K562 (cell line): ENCODE data around the gene APOM. TPM values are rescaled to one million over a fixed set of nuclear protein-coding genes. Genes with fewer than 3 reads are reported as not detected.
A peak's percentile ranks its signal among the peaks of the same experiment; 100 is the strongest.

Source experiments
- ARID3B ChIP-seq: fragments of 250-450 bp; sonication (Bioruptor Pico); IDR thresholded peaks from 2 replicates; pipeline ENCODE4 v1.4.0; 2020; ENCODE audit warnings: borderline replicate concordance
- ATF1 ChIP-seq, 2 experiments: fragments of 450-650 bp in 1 of 2; IDR thresholded peaks; 2 replicates each; pipeline ENCODE4 v1.6.1; 2016; ENCODE audit warnings: missing compliant biosample characterization in 1 of 2, missing genetic modification characterization in 1 of 2
- KDM5B ChIP-seq: fragments of 200-600 bp; sonication (generic); IDR thresholded peaks from 2 replicates; pipeline ENCODE4 v1.6.1; 2012; ENCODE audit warnings: low read depth, mild to moderate bottlenecking, moderate library complexity, low read length, control low read depth, inconsistent platforms; ENCODE audit not compliant: insufficient replicate concordance
- NFIX ChIP-seq: fragments of 250-450 bp; sonication (Bioruptor Pico); IDR thresholded peaks from 2 replicates; pipeline ENCODE4 v1.4.0; 2020; ENCODE audit warnings: low read depth, mild to moderate bottlenecking, moderate library complexity
- RERE ChIP-seq: sonication (generic); formaldehyde crosslinking; IDR thresholded peaks from 2 replicates; pipeline ENCODE4 v1.8.0; 2023; ENCODE audit warnings: missing genetic modification reagents, mild to moderate bottlenecking, borderline replicate concordance
- ZBTB9 ChIP-seq: fragments of 450-650 bp; formaldehyde crosslinking; IDR thresholded peaks from 2 replicates; pipeline ENCODE4 v1.4.0; 2020; ENCODE audit warnings: mild to moderate bottlenecking, moderate library complexity
- ZNF830 ChIP-seq: fragments of 250-450 bp; sonication (Bioruptor Pico); IDR thresholded peaks from 2 replicates; pipeline ENCODE4 v1.5.0; 2021; ENCODE audit warnings: mild to moderate bottlenecking
- polyA plus RNA-seq, 8 experiments: library from polyadenylated mRNA; depleted of rRNA in 4 of 8; stranded (reverse) in 5 of 8; unstranded in 3 of 8; fragments of >200 nt; fragmentation: Nextera tagmentation in 2 of 8; fragmentation: Illumina TruSeq in 1 of 8; extraction: Ambion mirVana in 2 of 8; extraction: Trizol in 1 of 8; gene quantifications; 2 replicates each; pipeline versions ENCODE4 v1.2.1 to v1.2.3, GENCODE V29; 2011 to 2014; ENCODE audit warnings: inconsistent platforms in 1 of 8, missing spikeins in 1 of 8
- total RNA-seq, 7 experiments: library from RNA; depleted of rRNA in 6 of 7; stranded (reverse); fragments of >200 nt in 6 of 7; fragmentation: Illumina TruSeq in 2 of 7; extraction: Trizol in 2 of 7; gene quantifications; 2 replicates each; pipeline versions ENCODE4 v1.2.1 to v1.2.3, GENCODE V29; 2011 to 2021; ENCODE audit warnings: low replicate concordance in 1 of 7
- TF ChIP-seq, protein P1 (sequence below): sonication (generic); formaldehyde crosslinking; IDR thresholded peaks from 2 replicates; pipeline ENCODE4 v1.8.1; 2023; ENCODE audit warnings: mild to moderate bottlenecking, missing genetic modification reagents

The APOM gene
- total and polyA plus RNA-seq, 9 of the 15 experiments (the other 6 are each of a cell fraction or from before 2014, with no cell fraction given): 5.7 to 24.3 (median 10.4) TPM

DNA sequence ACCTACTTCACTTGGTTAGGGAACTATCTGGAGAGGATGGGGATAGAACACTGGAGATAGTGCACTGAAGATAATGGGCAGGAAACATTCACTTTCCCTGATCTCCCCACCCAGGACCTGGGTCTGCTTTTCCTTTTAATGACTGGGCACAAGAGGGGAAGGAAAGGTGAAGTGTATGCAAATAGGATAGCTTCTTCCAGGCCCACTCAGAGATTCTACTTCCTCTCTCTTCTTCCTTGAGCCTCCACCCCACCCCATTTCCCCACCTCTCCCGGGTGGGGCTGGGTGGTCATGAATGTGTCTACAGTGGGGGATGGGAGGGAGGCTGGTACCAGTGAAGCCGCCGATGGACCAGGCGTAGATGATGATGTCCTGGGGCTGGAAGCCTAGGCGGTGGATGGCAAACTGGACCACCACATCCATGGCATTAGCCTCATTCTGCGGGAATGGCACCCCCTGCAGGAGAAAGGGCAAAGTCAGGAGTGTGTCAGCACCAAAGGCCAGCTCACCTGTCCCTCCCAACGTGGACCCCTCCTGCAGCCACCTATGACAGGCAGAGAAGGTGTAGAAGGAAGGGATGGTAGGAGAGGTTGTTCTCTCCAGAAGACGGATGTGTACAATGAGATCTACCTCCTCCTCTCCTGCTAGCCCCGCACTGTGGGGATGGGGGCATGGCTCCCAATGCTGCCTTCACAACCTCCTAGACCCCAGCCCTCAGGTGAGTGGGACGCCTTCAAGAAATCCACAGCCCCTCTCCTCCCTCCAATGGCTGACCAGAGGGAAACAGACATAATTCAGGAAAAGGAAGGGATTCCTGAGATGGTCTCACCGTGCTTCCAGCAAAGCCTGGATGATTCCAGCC, 33.8 kb downstream of the APOM start (continued):
- TF ChIP-seq, protein P1, sequence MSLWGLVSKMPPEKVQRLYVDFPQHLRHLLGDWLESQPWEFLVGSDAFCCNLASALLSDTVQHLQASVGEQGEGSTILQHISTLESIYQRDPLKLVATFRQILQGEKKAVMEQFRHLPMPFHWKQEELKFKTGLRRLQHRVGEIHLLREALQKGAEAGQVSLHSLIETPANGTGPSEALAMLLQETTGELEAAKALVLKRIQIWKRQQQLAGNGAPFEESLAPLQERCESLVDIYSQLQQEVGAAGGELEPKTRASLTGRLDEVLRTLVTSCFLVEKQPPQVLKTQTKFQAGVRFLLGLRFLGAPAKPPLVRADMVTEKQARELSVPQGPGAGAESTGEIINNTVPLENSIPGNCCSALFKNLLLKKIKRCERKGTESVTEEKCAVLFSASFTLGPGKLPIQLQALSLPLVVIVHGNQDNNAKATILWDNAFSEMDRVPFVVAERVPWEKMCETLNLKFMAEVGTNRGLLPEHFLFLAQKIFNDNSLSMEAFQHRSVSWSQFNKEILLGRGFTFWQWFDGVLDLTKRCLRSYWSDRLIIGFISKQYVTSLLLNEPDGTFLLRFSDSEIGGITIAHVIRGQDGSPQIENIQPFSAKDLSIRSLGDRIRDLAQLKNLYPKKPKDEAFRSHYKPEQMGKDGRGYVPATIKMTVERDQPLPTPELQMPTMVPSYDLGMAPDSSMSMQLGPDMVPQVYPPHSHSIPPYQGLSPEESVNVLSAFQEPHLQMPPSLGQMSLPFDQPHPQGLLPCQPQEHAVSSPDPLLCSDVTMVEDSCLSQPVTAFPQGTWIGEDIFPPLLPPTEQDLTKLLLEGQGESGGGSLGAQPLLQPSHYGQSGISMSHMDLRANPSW (CRISPR knock-in tag): peak; percentile 19
- TF ChIP-seq KDM5B (no peak), ZBTB9 (CRISPR knock-in tag) (0 out of 2 replicates have a peak, but pooled peaks have one; percentile 11), ARID3B (0 out of 2 replicates have a peak, but pooled peaks have one; percentile 11), ZNF830 (no peak), NFIX (CRISPR knock-in tag) (no peak), RERE (CRISPR knock-in tag) (0 out of 2 replicates have a peak, but pooled peaks have one; percentile 81), ATF1 (CRISPR knock-in tag; IDR thresholded peaks at IDR 0.05) (no peak), ATF1 (tag; IDR thresholded peaks at IDR 0.05) (no peak)
